Mammary epithelial cell (primary cell): Measurements from ENCODE around the gene OXT.

ENCODE experiments used
- CTCF ChIP-seq, 2 donors: IDR thresholded peaks in 1 of 2; conservative IDR thresholded peaks in 1 of 2; 2 replicates each; pipeline ENCODE4 v1.5.1; 2011 to 2012; ENCODE audit warnings: inconsistent platforms in 2 of 2, low read length in 2 of 2, mild to moderate bottlenecking in 2 of 2, control low read depth in 1 of 2, low read depth in 1 of 2; ENCODE audit not compliant: insufficient read depth in 1 of 2; ENCODE audit errors: extremely low read depth in 1 of 2
- EZH2 ChIP-seq: IDR thresholded peaks from 2 replicates; pipeline ENCODE4 v1.6.1; 2012; ENCODE audit warnings: low read length, inconsistent platforms, borderline replicate concordance

GRCh38 chr20:3102575-3103368 is 31.4 kb downstream of the OXT start:
- TF ChIP-seq EZH2 (no peak), CTCF (conservative IDR thresholded peaks at IDR 0.05 in 1 of 2, IDR thresholded peaks at IDR 0.05 in 1 of 2; ENCODE audit: extremely low read depth in 1 of 2, insufficient read depth in 1 of 2, low read depth in 1 of 2, low read length in 2 of 2) (no peak)
